ENCODE data around the gene ANAPC15.

The ANAPC15 gene

DNA sequence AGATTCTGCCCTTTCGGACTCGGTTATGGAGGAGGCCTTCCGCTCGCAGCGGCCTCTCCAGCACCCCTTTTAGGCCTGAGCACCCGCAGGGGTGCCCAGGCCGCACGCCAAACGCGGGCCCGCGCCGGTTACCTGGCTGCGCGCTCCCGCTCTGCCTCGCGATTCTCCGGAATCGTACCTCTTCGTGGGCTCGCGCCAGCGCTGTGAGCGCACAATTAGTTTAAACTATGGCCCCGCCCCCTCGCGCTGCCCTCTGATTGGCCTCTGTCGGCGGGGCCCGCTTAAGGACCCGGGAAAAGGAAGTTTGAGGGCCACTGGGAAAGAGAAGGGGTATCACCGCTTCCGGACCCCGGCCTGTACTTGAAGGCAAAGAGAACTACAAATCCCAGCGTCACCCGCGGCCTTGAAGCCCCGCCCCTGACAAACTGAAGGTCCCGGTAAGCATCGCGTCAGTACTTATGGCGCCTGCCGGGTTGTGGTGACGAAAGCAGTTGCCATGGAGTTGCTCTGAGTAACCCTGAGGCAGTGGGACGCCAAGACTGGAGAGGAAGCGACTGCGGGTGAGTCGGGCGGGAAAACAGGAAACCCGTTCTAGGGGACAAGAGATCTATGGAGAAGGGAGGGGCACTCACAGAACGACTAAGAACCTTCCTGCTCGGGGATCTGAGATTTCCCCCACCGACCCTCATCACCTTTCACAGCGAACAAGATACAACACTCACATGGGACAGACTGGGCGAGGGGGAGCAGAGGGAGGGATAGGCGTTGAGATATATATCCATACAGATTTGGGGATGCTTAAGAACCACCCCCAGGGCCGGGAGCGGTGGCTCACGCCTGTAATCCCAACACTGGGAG, 31.9 kb downstream of the ANAPC15 start, which contains the start of the genes LRRC51 and NUMA1 (continued):
- TF ChIP-seq ZBTB8A (tag by site-specific recombination; IDR thresholded peaks at IDR 0.05) (no peak), ZNF169 (tag by site-specific recombination; IDR thresholded peaks at IDR 0.05) (no peak), HOXC10 (CRISPR knock-in tag; IDR thresholded peaks at IDR 0.05) (no peak), GLI4 (tag by site-specific recombination; IDR thresholded peaks at IDR 0.05) (no peak), ZFP37 (tag by site-specific recombination; IDR thresholded peaks at IDR 0.05) (no peak), ZNF2 (tag by site-specific recombination; IDR thresholded peaks at IDR 0.05) (0 out of 2 replicates have a peak, but pooled peaks have one; percentile 36)
- TF ChIP-seq, protein P1, sequence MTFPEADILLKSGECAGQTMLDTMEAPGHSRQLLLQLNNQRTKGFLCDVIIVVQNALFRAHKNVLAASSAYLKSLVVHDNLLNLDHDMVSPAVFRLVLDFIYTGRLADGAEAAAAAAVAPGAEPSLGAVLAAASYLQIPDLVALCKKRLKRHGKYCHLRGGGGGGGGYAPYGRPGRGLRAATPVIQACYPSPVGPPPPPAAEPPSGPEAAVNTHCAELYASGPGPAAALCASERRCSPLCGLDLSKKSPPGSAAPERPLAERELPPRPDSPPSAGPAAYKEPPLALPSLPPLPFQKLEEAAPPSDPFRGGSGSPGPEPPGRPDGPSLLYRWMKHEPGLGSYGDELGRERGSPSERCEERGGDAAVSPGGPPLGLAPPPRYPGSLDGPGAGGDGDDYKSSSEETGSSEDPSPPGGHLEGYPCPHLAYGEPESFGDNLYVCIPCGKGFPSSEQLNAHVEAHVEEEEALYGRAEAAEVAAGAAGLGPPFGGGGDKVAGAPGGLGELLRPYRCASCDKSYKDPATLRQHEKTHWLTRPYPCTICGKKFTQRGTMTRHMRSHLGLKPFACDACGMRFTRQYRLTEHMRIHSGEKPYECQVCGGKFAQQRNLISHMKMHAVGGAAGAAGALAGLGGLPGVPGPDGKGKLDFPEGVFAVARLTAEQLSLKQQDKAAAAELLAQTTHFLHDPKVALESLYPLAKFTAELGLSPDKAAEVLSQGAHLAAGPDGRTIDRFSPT (tag by site-specific recombination; IDR thresholded peaks at IDR 0.05): no peak
- TF ChIP-seq, protein P2, sequence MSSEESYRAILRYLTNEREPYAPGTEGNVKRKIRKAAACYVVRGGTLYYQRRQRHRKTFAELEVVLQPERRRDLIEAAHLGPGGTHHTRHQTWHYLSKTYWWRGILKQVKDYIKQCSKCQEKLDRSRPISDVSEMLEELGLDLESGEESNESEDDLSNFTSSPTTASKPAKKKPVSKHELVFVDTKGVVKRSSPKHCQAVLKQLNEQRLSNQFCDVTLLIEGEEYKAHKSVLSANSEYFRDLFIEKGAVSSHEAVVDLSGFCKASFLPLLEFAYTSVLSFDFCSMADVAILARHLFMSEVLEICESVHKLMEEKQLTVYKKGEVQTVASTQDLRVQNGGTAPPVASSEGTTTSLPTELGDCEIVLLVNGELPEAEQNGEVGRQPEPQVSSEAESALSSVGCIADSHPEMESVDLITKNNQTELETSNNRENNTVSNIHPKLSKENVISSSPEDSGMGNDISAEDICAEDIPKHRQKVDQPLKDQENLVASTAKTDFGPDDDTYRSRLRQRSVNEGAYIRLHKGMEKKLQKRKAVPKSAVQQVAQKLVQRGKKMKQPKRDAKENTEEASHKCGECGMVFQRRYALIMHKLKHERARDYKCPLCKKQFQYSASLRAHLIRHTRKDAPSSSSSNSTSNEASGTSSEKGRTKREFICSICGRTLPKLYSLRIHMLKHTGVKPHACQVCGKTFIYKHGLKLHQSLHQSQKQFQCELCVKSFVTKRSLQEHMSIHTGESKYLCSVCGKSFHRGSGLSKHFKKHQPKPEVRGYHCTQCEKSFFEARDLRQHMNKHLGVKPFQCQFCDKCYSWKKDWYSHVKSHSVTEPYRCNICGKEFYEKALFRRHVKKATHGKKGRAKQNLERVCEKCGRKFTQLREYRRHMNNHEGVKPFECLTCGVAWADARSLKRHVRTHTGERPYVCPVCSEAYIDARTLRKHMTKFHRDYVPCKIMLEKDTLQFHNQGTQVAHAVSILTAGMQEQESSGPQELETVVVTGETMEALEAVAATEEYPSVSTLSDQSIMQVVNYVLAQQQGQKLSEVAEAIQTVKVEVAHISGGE (tag by site-specific recombination; conservative IDR thresholded peaks at IDR 0.05; ENCODE audit: low read depth): peak; percentile 92

DNA sequence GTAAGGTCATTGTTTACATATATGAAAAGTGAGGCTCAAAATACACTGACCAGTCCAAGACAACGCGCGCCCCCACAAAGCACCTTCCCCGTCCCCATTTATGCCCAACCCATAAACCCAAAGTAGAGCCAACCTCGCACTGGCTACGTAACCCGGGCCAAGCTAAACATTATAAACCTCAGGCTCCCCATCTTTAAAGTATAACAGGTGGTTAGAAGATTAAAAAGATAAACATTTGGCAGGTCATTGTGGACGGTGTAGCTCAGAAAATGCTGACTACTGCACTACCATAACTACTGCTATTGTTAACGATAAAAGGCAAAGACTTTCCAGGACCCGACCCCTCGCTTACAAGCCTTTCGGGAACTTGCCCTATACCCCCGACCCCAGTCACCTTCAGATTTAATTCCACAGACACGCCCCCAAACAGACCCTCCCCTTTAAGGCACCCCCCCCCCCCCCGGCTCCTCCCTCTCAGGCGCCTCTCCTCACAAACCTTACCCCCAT, 32.6 kb downstream of the ANAPC15 start:
- Histone ChIP-seq H3K27ac (ENCODE audit: extremely low read depth, low read depth, low read length) (peak overlapping the region; percentile 57), H3K4me3 (ENCODE audit: low read depth, low read length) (peak overlapping the region; percentile 77), H3K36me3 (ENCODE audit: control insufficient read depth in 2 of 2, insufficient read depth in 1 of 2, low read length in 2 of 2) (peaks cover 0 to 8% of the 10 kb centered on the region in 2 experiments; a peak in 2 of 3 replicates), H3K4me1 (ENCODE audit: control insufficient read depth, insufficient read depth, low read length) (no peaks in the 10 kb centered on the region), H3K9me3 (ENCODE audit: control insufficient read depth, insufficient read depth, low read depth, low read length) (no peaks in the 10 kb centered on the region)
- ChIA-PET POLR2A (interaction anchor here (0.8 kb wide), 2 partner anchors 41 to 351 kb away, joined by 4 to 7 read pairs; no protein-coding TSS in a partner anchor), CTCF (interaction anchor here (2.5 kb wide), 1 partner anchor 55 kb away, joined by 22 read pairs; no protein-coding TSS in a partner anchor)
- TF ChIP-seq, protein P3, sequence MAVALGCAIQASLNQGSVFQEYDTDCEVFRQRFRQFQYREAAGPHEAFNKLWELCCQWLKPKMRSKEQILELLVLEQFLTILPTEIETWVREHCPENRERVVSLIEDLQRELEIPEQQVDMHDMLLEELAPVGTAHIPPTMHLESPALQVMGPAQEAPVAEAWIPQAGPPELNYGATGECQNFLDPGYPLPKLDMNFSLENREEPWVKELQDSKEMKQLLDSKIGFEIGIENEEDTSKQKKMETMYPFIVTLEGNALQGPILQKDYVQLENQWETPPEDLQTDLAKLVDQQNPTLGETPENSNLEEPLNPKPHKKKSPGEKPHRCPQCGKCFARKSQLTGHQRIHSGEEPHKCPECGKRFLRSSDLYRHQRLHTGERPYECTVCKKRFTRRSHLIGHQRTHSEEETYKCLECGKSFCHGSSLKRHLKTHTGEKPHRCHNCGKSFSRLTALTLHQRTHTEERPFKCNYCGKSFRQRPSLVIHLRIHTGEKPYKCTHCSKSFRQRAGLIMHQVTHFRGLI (tag by site-specific recombination; IDR thresholded peaks at IDR 0.05): no peak
- TF ChIP-seq ZBTB20 (tag by site-specific recombination; IDR thresholded peaks at IDR 0.05) (no peak), ZNF549 (tag by site-specific recombination; IDR thresholded peaks at IDR 0.05) (no peak), ZNF560 (tag by site-specific recombination; IDR thresholded peaks at IDR 0.05; ENCODE audit: borderline replicate concordance) (no peak), TRIM28 (IDR thresholded peaks at IDR 0.05; ENCODE audit: borderline replicate concordance, low read length) (no peak), ZNF473 (tag by site-specific recombination; IDR thresholded peaks at IDR 0.05) (no peak), ZBTB8A (tag by site-specific recombination; IDR thresholded peaks at IDR 0.05) (no peak), ZNF24 (tag by site-specific recombination; IDR thresholded peaks at IDR 0.05) (no peak), GLI2 (tag by site-specific recombination; IDR thresholded peaks at IDR 0.05; ENCODE audit: borderline replicate concordance, low read depth) (no peak), ZNF76 (tag by site-specific recombination; IDR thresholded peaks at IDR 0.05; ENCODE audit: borderline replicate concordance, low read depth) (no peak), ZNF776 (tag by site-specific recombination; IDR thresholded peaks at IDR 0.05; ENCODE audit: borderline replicate concordance) (no peak), SETDB1 (IDR thresholded peaks at IDR 0.05; ENCODE audit: insufficient read length, low read length) (no peak), ZSCAN16 (tag by site-specific recombination; IDR thresholded peaks at IDR 0.05) (no peak), BCL11A (tag by site-specific recombination; IDR thresholded peaks at IDR 0.05; ENCODE audit: low read depth) (no peak), SCRT2 (tag by site-specific recombination; IDR thresholded peaks at IDR 0.05) (peak; percentile 73), ZNF561 (tag by site-specific recombination; IDR thresholded peaks at IDR 0.05; ENCODE audit: borderline replicate concordance) (no peak), ZBTB1 (tag by site-specific recombination; IDR thresholded peaks at IDR 0.05) (no peak), ZNF677 (tag by site-specific recombination; IDR thresholded peaks at IDR 0.05) (no peak), ZBTB48 (tag by site-specific recombination; IDR thresholded peaks at IDR 0.05) (0 out of 2 replicates have a peak, but pooled peaks have one; percentile 27)
- TF ChIP-seq, protein P4, sequence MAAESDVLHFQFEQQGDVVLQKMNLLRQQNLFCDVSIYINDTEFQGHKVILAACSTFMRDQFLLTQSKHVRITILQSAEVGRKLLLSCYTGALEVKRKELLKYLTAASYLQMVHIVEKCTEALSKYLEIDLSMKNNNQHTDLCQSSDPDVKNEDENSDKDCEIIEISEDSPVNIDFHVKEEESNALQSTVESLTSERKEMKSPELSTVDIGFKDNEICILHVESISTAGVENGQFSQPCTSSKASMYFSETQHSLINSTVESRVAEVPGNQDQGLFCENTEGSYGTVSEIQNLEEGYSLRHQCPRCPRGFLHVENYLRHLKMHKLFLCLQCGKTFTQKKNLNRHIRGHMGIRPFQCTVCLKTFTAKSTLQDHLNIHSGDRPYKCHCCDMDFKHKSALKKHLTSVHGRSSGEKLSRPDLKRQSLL (tag by site-specific recombination; IDR thresholded peaks at IDR 0.05): no peak
